ENCODE data around the gene PDE6H. TPM values are rescaled to one million over a fixed set of nuclear protein-coding genes. Genes with fewer than 3 reads are reported as not detected.

PDE6H gene
- polyA plus RNA-seq, 1 of the 3 experiments (the other 2 are of a cell fraction), result not detected

DNA sequence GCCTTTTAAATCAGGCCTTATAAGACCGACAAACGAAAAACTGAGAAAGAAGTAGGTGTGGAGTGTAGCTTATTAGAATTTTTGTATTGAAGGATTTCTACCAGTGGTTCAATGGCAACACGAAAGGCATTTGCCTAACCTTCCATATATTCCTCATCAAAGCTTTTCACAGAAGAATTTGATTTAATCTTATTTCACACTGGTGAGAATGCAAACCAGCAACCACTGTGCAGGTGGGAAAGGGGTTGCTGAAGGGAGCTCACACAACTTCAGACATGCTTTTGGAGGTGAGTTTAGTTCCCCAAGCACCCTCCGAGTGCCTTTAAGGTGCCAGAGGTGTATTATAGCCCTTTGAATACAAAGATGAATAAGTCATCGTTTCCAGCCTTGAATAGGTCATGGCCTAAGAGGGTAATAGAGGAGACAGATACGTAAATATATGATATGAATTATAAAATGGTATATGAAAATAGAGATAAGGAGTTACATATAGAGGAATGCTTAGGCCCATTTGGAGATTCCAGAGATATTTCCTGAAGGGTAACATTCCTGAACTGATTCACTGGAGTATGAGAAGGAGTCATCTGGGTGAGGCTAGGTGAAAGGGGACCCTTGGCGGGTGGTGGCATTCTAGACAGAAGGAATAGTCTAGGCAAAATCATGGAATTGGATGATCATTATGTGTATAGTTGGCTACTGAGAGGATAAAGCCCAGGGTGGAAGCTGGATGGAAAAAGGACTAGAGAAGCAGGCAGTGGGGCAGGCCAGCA is 40.9 kb upstream of the PDE6H start:
- Histone ChIP-seq H3K27me3 (ENCODE audit: insufficient read depth) (no peaks in the 10 kb centered on the region), H3K4me3 (ENCODE audit: low read depth in 2 of 2, low read length in 1 of 2) (no peak overlapping the region), H3K9me2 (no peaks in the 10 kb centered on the region), H3K79me2 (ENCODE audit: insufficient read depth) (no peaks in the 10 kb centered on the region), H3K27ac (ENCODE audit: low read depth in 2 of 2, low read length in 1 of 2) (no peak overlapping the region), H3K36me3 (replicated peaks in 1 of 2; ENCODE audit: control insufficient read depth in 1 of 2, insufficient read depth in 2 of 2, low read length in 1 of 2) (no peaks in the 10 kb centered on the region), H3K9me3 (no peaks in the 10 kb centered on the region), H4K20me1 (ENCODE audit: insufficient read depth) (no peaks in the 10 kb centered on the region), H3K4me1 (ENCODE audit: control insufficient read depth in 1 of 2, insufficient read depth in 2 of 2, low read depth in 1 of 2, low read length in 1 of 2) (peaks cover 0 to 16% of the 10 kb centered on the region in 2 experiments; a peak in 2 of 4 replicates), H2AFZ (ENCODE audit: low read depth) (peak overlapping the region; percentile 18; the same call in 1 of the 2 replicates), H3K9ac (no peak overlapping the region), H3F3A (replicated peaks; ENCODE audit: insufficient read depth) (peaks cover 15% of the 10 kb centered on the region), H3K4me2 (no peak overlapping the region)
- TF ChIP-seq, protein P1, sequence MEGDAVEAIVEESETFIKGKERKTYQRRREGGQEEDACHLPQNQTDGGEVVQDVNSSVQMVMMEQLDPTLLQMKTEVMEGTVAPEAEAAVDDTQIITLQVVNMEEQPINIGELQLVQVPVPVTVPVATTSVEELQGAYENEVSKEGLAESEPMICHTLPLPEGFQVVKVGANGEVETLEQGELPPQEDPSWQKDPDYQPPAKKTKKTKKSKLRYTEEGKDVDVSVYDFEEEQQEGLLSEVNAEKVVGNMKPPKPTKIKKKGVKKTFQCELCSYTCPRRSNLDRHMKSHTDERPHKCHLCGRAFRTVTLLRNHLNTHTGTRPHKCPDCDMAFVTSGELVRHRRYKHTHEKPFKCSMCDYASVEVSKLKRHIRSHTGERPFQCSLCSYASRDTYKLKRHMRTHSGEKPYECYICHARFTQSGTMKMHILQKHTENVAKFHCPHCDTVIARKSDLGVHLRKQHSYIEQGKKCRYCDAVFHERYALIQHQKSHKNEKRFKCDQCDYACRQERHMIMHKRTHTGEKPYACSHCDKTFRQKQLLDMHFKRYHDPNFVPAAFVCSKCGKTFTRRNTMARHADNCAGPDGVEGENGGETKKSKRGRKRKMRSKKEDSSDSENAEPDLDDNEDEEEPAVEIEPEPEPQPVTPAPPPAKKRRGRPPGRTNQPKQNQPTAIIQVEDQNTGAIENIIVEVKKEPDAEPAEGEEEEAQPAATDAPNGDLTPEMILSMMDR (IDR thresholded peaks at IDR 0.05), result no peak
- TF ChIP-seq, protein P2, sequence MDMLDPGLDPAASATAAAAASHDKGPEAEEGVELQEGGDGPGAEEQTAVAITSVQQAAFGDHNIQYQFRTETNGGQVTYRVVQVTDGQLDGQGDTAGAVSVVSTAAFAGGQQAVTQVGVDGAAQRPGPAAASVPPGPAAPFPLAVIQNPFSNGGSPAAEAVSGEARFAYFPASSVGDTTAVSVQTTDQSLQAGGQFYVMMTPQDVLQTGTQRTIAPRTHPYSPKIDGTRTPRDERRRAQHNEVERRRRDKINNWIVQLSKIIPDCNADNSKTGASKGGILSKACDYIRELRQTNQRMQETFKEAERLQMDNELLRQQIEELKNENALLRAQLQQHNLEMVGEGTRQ (IDR thresholded peaks at IDR 0.05; ENCODE audit: borderline replicate concordance, low read depth, low read length), result no peak
- TF ChIP-seq TAF1 (IDR thresholded peaks at IDR 0.05; ENCODE audit: borderline replicate concordance, low read depth, low read length), result no peak
- no peak for TF ChIP-seq CHD2 (IDR thresholded peaks at IDR 0.05; ENCODE audit: low read length, partially characterized antibody)
- TF ChIP-seq, protein P3, sequence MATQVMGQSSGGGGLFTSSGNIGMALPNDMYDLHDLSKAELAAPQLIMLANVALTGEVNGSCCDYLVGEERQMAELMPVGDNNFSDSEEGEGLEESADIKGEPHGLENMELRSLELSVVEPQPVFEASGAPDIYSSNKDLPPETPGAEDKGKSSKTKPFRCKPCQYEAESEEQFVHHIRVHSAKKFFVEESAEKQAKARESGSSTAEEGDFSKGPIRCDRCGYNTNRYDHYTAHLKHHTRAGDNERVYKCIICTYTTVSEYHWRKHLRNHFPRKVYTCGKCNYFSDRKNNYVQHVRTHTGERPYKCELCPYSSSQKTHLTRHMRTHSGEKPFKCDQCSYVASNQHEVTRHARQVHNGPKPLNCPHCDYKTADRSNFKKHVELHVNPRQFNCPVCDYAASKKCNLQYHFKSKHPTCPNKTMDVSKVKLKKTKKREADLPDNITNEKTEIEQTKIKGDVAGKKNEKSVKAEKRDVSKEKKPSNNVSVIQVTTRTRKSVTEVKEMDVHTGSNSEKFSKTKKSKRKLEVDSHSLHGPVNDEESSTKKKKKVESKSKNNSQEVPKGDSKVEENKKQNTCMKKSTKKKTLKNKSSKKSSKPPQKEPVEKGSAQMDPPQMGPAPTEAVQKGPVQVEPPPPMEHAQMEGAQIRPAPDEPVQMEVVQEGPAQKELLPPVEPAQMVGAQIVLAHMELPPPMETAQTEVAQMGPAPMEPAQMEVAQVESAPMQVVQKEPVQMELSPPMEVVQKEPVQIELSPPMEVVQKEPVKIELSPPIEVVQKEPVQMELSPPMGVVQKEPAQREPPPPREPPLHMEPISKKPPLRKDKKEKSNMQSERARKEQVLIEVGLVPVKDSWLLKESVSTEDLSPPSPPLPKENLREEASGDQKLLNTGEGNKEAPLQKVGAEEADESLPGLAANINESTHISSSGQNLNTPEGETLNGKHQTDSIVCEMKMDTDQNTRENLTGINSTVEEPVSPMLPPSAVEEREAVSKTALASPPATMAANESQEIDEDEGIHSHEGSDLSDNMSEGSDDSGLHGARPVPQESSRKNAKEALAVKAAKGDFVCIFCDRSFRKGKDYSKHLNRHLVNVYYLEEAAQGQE (IDR thresholded peaks at IDR 0.05; ENCODE audit: low read depth, low read length), result no peak
- no peak for TF ChIP-seq RAD21 (IDR thresholded peaks at IDR 0.05; ENCODE audit: low read length)
- TF ChIP-seq, protein P4, sequence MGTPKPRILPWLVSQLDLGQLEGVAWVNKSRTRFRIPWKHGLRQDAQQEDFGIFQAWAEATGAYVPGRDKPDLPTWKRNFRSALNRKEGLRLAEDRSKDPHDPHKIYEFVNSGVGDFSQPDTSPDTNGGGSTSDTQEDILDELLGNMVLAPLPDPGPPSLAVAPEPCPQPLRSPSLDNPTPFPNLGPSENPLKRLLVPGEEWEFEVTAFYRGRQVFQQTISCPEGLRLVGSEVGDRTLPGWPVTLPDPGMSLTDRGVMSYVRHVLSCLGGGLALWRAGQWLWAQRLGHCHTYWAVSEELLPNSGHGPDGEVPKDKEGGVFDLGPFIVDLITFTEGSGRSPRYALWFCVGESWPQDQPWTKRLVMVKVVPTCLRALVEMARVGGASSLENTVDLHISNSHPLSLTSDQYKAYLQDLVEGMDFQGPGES (IDR thresholded peaks at IDR 0.05; ENCODE audit: low read depth, low read length), result no peak
- TF ChIP-seq GATA2 (CRISPR knock-in tag; IDR thresholded peaks at IDR 0.05), result no peak
- no peak for TF ChIP-seq TCF12 (IDR thresholded peaks at IDR 0.05)
- POLR2A ChIA-PET, result no interaction called here
- DNase-seq, result no peak
- 80% methylated on average over 7 of the region's 7 CpGs for WGBS (ENCODE audit: low lambda C conversion rate)
- CTCF ChIA-PET, result no interaction called here

Data from SK-N-SH (cell line).